SK-N-SH (cell line): ENCODE results near the gene FTCD.

Source experiments
- JUND ChIP-seq: IDR thresholded peaks from 2 replicates; pipeline ENCODE4 v1.4.0; 2012
- MXI1 ChIP-seq: IDR thresholded peaks from 2 replicates; pipeline ENCODE4 v1.6.1; 2012; ENCODE audit warnings: mild to moderate bottlenecking, low read depth, low read length, improper control_type of control experiment
- NFIC ChIP-seq: IDR thresholded peaks from 2 replicates; pipeline ENCODE4 v1.4.0; 2012; ENCODE audit warnings: borderline replicate concordance
- POLR2AphosphoS5 ChIP-seq: IDR thresholded peaks from 2 replicates; pipeline ENCODE4 v1.6.1; 2012; ENCODE audit warnings: low read depth, low read length
- RCOR1 ChIP-seq: fragments of 150-350 bp; IDR thresholded peaks from 2 replicates; pipeline ENCODE4 v1.6.1; 2017; ENCODE audit warnings: antibody characterized with exemption, low read length
- RFX5 ChIP-seq: IDR thresholded peaks from 2 replicates; pipeline ENCODE4 v1.6.1; 2012; ENCODE audit warnings: mild to moderate bottlenecking, improper control_type of control experiment, low read length
- TF ChIP-seq, protein P1 (sequence below): fragments of 200-600 bp; sonication (generic); IDR thresholded peaks from 2 replicates; pipeline ENCODE4 v1.6.1; 2017; ENCODE audit warnings: antibody characterized with exemption, mild to moderate bottlenecking, moderate library complexity
- TF ChIP-seq, protein P2 (sequence below): IDR thresholded peaks from 2 replicates; pipeline ENCODE4 v1.4.0; 2012; ENCODE audit warnings: low read depth, borderline replicate concordance

DNA sequence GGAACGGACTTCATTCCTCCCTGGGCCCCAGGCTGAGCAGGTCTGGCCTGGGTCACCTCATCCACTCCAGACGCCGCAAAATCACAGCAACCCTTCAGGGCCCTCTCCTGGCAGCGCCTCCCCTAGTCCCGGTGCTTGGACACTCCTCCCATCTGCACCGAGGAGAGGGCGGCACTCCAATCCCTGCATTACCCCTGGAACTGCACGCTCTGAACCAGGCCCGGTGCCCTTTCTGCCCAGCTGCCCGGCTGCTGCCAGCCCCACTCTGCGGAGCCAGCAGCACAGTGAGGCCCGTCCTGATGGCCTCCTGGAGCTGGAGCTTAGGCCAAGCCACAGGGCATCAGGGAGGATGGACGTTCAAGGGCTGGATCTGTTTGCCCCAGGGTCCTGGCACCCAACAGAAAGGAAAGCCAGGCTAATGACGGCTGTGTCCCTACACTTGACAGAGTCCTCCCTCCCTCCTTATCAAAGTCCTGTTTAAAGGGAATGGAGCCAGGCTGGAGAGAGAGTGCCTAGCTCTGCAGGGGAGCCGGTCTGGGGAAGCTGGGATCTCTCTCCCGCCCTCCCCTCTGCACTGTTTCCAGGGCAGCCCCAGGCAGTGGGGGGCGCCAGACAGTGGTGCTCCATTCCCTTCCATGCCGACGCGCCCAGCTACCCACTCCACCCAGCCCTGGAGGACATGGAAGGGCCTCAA is 44.7 kb downstream of the FTCD start:
- no peak for TF ChIP-seq POLR2AphosphoS5
- TF ChIP-seq, protein P1, sequence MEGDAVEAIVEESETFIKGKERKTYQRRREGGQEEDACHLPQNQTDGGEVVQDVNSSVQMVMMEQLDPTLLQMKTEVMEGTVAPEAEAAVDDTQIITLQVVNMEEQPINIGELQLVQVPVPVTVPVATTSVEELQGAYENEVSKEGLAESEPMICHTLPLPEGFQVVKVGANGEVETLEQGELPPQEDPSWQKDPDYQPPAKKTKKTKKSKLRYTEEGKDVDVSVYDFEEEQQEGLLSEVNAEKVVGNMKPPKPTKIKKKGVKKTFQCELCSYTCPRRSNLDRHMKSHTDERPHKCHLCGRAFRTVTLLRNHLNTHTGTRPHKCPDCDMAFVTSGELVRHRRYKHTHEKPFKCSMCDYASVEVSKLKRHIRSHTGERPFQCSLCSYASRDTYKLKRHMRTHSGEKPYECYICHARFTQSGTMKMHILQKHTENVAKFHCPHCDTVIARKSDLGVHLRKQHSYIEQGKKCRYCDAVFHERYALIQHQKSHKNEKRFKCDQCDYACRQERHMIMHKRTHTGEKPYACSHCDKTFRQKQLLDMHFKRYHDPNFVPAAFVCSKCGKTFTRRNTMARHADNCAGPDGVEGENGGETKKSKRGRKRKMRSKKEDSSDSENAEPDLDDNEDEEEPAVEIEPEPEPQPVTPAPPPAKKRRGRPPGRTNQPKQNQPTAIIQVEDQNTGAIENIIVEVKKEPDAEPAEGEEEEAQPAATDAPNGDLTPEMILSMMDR = no peak
- TF ChIP-seq MXI1 = no peak
- TF ChIP-seq, protein P2, sequence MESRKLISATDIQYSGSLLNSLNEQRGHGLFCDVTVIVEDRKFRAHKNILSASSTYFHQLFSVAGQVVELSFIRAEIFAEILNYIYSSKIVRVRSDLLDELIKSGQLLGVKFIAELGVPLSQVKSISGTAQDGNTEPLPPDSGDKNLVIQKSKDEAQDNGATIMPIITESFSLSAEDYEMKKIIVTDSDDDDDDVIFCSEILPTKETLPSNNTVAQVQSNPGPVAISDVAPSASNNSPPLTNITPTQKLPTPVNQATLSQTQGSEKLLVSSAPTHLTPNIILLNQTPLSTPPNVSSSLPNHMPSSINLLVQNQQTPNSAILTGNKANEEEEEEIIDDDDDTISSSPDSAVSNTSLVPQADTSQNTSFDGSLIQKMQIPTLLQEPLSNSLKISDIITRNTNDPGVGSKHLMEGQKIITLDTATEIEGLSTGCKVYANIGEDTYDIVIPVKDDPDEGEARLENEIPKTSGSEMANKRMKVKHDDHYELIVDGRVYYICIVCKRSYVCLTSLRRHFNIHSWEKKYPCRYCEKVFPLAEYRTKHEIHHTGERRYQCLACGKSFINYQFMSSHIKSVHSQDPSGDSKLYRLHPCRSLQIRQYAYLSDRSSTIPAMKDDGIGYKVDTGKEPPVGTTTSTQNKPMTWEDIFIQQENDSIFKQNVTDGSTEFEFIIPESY = no peak
- no peak for TF ChIP-seq NFIC
- no peak for TF ChIP-seq JUND
- no peak for TF ChIP-seq RFX5
- no peak for TF ChIP-seq RCOR1
